CD4-positive, alpha-beta T cell treated with Interleukin-15 for 4 hours (primary cell): ENCODE data around the gene CGREF1.
A peak's percentile ranks its signal among the peaks of the same experiment; 100 is the strongest.
"Not testable (repeated sequence)": the region's sequence is repeated elsewhere in the genome, so short reads cannot be mapped to it uniquely, and the experiment has no call there.

ENCODE experiments used
- DNase-seq: peaks from one replicate; pipeline ENCODE4 v3.0.0-alpha.2; 2020; ENCODE audit warnings: low spot score

CGREF1 gene

DNA sequence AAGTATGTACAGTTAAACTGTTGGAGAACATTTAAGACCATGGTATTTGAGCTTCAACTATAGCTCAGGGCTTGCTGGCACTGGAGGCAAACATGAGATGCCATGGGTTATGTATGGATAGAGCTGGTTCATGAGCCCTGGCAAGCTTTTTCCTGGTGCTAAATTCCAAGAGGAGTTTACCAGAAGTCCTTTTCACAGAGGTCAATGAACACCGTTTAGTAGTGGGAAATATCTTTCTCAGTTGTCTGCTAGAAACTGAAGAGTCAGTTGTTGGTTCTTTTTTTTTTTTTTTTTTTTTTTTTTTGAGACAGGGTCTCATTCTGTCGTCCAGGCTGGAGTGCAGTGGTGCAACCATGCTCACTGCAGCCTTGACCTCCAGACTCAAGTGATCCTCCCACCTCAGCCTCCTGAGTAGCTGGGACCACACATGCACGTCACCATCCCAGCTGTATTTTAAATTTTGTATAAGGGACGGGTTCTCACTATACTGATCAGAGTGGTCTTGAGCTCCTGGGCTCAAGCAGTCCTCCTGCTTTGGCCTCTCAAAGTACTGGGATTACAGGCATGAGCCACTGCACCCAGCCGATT, 31.0 kb downstream of the CGREF1 start:
- no peak for DNase-seq

- no peak for DNase-seq
Observed at GRCh38 chr2:27086724-27087593, 32.0 kb downstream of the CGREF1 start, which contains the start of gene KHK. Gene KHK (plus strand): TSS chr2:27086772. CDS start chr2:27087260, 488 bp downstream.

GRCh38 chr2:27086090-27086723, 32.7 kb downstream of the CGREF1 start:
- DNase-seq = peak; percentile 98

- peak; percentile 32 for DNase-seq
Observed at GRCh38 chr2:27085673-27086089, 33.2 kb downstream of the CGREF1 start.

DNA sequence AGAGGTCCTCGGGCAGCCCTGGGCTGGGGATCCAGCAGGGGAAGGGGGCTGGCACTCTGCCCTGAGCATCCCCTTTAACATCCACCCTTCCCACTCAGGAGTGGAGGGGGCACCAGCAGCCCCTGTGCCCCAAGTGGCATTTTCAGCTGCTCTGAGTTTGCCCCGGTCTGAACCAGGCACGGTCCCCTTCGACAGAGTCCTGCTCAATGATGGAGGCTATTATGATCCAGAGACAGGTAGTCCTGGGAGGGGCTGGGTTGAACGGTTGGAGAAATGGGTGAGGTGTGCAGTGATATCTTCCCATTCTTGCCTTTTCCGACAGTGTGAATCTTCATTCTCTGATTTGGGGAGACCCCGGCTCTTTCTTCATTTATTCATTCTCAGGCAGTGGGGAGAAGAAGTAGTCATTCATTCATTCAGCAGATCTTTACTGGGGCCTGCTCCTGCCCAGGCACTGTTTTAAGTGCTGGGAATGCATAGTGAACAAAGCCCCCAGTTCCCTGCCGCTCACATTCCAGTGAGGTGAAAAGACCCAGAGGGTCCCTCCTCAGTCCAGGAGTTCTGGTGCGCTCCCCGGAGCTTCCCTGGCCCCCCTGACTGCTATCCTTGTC, 33.8 kb downstream of the CGREF1 start:
- no peak for DNase-seq

DNA sequence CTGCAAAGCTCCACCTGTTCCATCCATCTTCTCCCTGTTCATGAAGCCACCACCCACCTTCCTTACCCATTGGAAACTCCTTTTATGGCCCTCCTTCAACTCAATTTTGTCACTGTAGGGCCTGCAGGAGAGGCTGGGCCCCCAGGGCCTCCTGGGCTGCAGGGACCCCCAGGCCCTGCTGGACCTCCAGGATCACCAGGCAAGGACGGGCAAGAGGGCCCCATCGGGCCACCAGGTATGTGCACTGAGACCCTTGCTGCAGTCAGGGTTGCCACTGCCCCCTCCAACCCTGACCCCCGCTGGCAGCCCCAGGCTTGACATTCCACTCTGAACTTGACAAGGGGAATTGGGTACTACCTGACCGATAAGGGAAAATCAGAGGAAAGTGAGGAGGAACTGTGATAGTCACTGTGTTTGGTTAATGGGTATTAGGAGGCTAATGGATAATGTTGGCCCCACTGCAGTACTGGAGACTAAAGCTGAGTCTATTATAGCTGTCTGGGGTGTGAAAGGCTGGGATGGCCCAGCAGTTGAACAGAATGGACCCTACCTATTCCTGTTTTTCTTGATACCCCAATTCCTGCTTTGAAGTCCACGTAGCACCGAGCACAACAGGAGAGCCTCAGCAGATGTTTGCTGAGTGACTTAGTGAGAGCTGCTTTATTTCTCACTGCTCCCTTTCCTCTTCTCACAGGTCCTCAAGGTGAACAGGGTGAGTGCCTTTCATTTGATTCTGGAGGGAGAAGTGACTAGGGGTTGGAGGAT, 34.4 kb downstream of the CGREF1 start:
- no peak for DNase-seq

DNA sequence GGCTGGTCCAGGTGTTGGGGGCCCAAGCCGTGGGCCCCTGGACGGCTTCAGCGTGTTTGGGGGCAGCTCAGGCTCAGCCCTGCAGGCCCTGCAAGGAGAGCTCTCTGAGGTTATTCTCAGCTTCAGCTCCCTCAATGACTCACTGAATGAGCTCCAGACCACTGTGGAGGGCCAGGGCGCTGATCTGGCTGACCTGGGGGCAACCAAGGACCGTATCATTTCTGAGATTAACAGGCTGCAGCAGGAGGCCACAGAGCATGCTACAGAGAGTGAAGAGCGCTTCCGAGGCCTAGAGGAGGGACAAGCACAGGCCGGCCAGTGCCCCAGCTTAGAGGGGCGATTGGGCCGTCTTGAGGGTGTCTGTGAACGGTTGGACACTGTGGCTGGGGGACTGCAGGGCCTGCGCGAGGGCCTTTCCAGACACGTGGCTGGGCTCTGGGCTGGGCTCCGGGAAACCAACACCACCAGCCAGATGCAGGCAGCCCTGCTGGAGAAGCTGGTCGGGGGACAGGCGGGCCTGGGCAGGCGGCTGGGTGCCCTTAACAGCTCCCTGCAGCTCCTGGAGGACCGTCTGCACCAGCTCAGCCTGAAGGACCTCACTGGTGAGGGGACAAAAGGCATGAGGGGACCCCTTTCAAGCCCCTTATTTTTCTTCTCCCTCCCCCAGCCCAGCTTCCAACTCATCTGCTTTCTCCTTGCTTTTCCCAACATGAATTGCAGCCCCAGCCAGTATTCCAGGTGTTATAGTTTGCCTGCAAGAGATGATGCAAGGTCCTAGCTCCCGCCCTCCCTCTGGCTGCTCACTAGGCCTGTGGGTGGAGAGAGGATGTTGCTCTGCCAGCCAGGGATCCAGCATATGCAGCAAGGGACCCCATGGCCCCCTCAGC, 35.3 kb downstream of the CGREF1 start:
- no peak for DNase-seq

- no peak for DNase-seq
Observed at GRCh38 chr2:27082773-27083409, 36.0 kb downstream of the CGREF1 start.

DNA sequence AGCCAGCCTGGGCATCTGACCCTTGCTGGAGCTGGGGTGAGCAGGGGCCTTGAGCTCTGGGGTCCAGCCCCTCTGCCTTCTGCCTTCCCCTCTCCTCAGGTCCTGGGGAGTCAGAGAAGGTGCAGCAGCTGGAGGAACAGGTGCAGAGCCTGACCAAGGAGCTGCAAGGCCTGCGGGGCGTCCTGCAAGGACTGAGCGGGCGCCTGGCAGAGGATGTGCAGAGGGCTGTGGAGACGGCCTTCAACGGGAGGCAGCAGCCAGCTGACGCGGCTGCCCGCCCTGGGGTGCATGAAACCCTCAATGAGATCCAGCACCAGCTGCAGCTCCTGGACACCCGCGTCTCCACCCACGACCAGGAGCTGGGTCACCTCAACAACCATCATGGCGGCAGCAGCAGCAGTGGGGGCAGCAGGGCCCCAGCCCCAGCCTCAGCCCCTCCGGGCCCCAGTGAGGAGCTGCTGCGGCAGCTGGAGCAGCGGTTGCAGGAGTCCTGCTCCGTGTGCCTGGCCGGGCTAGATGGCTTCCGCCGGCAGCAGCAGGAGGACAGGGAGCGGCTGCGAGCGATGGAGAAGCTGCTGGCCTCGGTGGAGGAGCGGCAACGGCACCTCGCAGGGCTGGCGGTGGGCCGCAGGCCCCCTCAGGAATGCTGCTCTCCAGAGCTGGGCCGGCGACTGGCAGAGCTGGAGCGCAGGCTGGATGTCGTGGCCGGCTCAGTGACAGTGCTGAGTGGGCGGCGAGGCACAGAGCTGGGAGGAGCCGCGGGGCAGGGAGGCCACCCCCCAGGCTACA, 36.8 kb downstream of the CGREF1 start:
- DNase-seq = no peak

DNA sequence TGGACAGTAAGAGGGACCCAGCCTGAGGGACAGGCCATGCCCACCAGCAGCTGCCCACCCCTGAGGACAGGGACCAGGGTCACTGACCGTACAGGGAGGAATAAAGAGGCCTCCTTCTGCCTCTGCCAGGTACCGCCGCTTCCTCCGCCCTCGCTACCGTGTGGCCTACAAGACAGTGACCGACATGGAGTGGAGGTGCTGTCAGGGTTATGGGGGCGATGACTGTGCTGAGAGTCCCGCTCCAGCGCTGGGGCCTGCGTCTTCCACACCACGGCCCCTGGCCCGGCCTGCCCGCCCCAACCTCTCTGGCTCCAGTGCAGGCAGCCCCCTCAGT, 38.4 kb downstream of the CGREF1 start:
- no peak for DNase-seq

GRCh38 chr2:27080140-27080469, 38.8 kb downstream of the CGREF1 start:
- DNase-seq = no peak

DNA sequence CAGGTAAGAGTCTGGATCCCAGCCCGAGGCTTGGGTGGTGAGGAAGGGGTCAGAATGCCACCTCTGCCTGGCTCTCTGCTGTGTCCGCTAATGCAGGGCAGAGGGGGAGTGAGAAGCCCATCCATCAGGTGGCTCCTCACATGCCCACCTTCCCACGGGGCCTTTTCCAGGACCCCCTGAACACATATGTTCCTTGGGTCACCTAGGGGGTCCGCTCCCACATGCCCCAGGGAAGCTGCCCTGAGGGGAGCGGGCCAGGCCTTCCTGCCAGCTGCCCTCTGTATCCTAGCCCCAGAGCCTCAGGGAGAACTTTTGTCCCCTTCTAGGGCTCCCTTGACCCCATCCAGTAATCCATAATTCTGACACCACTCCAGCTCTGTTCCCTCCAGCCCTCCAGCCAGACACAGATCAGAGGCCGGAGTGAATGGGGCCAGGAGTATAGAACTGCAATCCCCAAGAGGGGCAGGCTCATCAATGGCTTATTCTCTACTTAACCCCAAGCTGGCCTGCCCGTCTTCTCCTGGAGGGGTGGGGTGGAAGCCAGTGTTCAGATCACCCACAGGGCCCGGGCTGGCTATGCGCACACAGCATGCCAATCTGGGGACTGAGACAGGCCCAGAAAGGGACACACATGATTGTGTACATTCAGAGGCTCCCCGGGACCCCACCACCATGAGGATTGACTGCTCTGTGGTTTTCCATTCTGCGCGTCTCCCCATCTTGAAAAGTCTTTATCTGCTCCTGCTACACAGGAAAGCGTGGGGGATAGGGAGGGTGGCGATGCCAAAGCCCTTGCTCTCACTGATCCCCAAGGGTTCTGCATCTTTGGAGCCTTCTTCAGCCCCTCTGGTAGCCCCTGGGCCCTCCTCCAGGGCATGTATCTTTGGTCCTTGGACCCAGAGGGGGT, 39.4 kb downstream of the CGREF1 start:
- no peak for DNase-seq

- no peak for DNase-seq
Observed at GRCh38 chr2:27078267-27079194, 40.4 kb downstream of the CGREF1 start, which contains the start of gene EMILIN1. Gene EMILIN1 (plus strand): TSS chr2:27078615. CDS start chr2:27079066, 451 bp downstream.

DNA sequence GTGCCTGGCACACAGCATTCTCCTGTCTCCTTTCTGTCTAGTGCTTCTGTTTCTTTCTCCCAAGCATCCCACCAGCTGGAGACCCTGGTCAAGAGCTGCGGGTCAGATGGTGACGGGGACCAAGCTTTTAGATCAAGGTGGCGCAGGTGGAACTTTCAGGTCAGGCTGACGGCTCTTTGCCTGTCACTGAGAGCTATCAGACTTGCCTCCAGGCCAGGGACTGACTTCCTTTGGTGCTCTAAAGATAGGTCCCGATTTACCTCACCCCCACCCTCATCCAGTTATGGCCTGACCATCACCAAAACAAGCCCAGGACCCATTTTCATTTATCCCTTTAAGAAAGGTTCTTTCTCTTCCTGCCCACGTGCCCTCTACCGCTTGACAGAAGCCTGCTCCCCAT, 41.7 kb downstream of the CGREF1 start:
- DNase-seq = no peak

- DNase-seq = no peak
Observed at GRCh38 chr2:27076323-27076722, 42.6 kb downstream of the CGREF1 start.

- DNase-seq = not testable (repeated sequence)
Observed at GRCh38 chr2:27075566-27075871, 43.4 kb downstream of the CGREF1 start.

DNA sequence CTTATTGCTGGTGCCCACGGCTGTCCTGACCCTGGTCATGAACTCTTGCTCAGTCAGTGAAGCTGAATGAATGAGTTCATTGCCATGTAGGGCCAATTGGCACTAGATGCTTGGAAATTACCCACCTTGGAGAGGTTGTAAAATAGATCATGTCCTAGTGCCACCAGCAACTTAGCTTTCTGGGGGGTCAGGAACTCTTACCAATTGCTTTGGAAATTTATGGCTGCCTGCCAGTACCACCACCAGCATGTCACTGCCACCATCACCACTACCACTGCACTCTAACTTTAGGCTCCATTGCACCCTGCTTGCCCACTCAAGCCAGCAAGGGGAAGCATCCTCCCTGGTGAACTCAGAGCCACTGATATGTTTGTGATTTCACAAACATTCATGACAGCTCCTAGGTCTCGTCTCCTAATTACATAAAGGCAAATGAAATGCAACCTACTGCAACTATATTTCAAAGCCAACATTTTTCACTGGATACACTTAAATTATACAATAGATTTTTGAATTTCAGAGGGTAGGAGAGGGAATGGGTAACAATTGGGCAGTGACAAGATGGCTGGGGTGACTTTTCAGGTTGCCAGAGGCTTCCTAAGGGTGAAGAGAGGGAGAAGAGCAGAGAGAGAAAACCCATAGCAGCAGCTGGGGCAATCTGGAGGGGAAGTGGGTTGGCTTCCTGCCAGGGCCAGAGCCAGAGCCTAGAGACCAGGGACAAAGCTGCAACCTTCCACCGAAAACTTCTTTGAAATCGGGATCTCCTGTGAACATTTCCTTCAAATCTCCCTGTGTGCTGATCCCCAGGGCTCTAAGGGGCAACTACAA, 44.0 kb downstream of the CGREF1 start:
- DNase-seq = peak; percentile 41
